Activated CD8-positive, alpha-beta T cell treated with anti-CD3 and anti-CD28 coated beads for 36 hours (primary cell): ENCODE data around the gene RCOR3. TPM values are rescaled to one million over a fixed set of nuclear protein-coding genes. Genes with fewer than 3 reads are reported as not detected.

Source experiments
- ATAC-seq: fragments of 200-7000 bp; cut with Tn5 transposase; one replicate; pipeline ENCODE4 v1.10.0; 2021; ENCODE audit warnings: mild to moderate bottlenecking, moderate library complexity
- CTCF ChIA-PET: fragments of 350-600 bp; sonication (Branson Sonifier 250); formaldehyde crosslinking; loops from one replicate; lab custom pipeline; 2021; ENCODE audit warnings: antibody characterized with exemption; lab: Charles Lee
- POLR2A ChIA-PET: fragments of 350-600 bp; sonication (Branson Sonifier 250); formaldehyde crosslinking; loops from one replicate; lab custom pipeline; 2021; ENCODE audit warnings: antibody characterized with exemption; lab: Charles Lee
- DNase-seq: peaks from one replicate; pipeline ENCODE4 v3.0.0-alpha.2; 2020
- H3K27ac Mint-ChIP-seq: one replicate; pipeline ENCODE4 v1.8.0; 2021; ENCODE audit warnings: mild to moderate bottlenecking, mixed read lengths
- H3K27me3 Mint-ChIP-seq: one replicate; pipeline ENCODE4 v1.8.0; 2021; ENCODE audit warnings: mixed read lengths
- H3K36me3 Mint-ChIP-seq: one replicate; pipeline ENCODE4 v1.8.0; 2021; ENCODE audit warnings: low read depth, mixed read lengths
- H3K4me1 Mint-ChIP-seq: one replicate; pipeline ENCODE4 v1.8.0; 2021; ENCODE audit warnings: low read depth, mixed read lengths
- H3K4me3 Mint-ChIP-seq: one replicate; pipeline ENCODE4 v1.8.0; 2021; ENCODE audit warnings: mild to moderate bottlenecking, moderate library complexity, mixed read lengths
- H3K9me3 Mint-ChIP-seq: one replicate; pipeline ENCODE4 v1.8.0; 2021; ENCODE audit warnings: mixed read lengths
- CTCF ChIP-seq: fragments of 200-600 bp; IDR thresholded peaks from one replicate; pipeline ENCODE4 v1.8.0; 2022; ENCODE audit warnings: antibody characterized with exemption, mild to moderate bottlenecking
- intact Hi-C: fragments of 100-400 bp; cut with micrococcal nuclease; formaldehyde crosslinking; loops from one replicate; pipeline ENCODE4 v1.10.0; 2022
- total RNA-seq, 2 experiments: library from RNA; stranded (reverse); gene quantifications; one replicate each; pipeline ENCODE4 v1.2.3, GENCODE V29; 2021

Gene RCOR3
- total RNA-seq, result 10 to 100 TPM; 25.7 to 30.7 TPM

- DNase-seq (peak; percentile 94), ATAC-seq (peak; percentile 83)
- Mint-ChIP-seq H3K4me3 (peak within 1 kb of the TSS; percentile 86), H3K9me3 (no peaks in the 10 kb centered on the region), H3K27ac (peak within 1 kb of the TSS; percentile 95), H3K4me1 (peaks cover 17% of the 10 kb centered on the region), H3K27me3 (no peaks in the 10 kb centered on the region), H3K36me3 (peaks cover 17% of the 10 kb centered on the region)
- intact Hi-C loops, result no loop called here
- ChIA-PET CTCF (interaction anchor here (0.6 to 1.7 kb wide), 4 partner anchors 30 to 126 kb away, joined by 3 to 12 read pairs (median 3); no protein-coding TSS in a partner anchor), POLR2A (interaction anchor here (0.9 to 1.5 kb wide), 11 partner anchors 10 to 176 kb away, joined by 3 to 7 read pairs (median 4); partner anchors contain the start of gene TRAF5)
- peak; percentile 66 for TF ChIP-seq CTCF
Observed at GRCh38 chr1:211258756-211259637, at the start of gene RCOR3. Gene RCOR3 (plus strand): TSS chr1:211259366. CDS start chr1:211259561, 195 bp downstream.

GRCh38 chr1:211210052-211210451, 49.1 kb upstream of the RCOR3 start:
- DNase-seq (no peak), ATAC-seq (no peak)
- ChIA-PET POLR2A (no interaction called here), CTCF (no interaction called here)
- peaks cover 2% of the 10 kb centered on the region for H3K9me3 Mint-ChIP-seq
- H3K27me3 Mint-ChIP-seq, result no peaks in the 10 kb centered on the region
- no peak for TF ChIP-seq CTCF
- no peaks in the 10 kb centered on the region for H3K4me1 Mint-ChIP-seq
- no peak overlapping the region for H3K27ac Mint-ChIP-seq
- no peaks in the 10 kb centered on the region for H3K36me3 Mint-ChIP-seq
- no peak overlapping the region for H3K4me3 Mint-ChIP-seq
- intact Hi-C loops, result no loop called here

- intact Hi-C loops, result no loop called here
- peaks cover 2% of the 10 kb centered on the region for H3K9me3 Mint-ChIP-seq
- no peak overlapping the region for H3K4me3 Mint-ChIP-seq
- H3K36me3 Mint-ChIP-seq, result no peaks in the 10 kb centered on the region
- no peak for ATAC-seq
- H3K27me3 Mint-ChIP-seq, result no peaks in the 10 kb centered on the region
- no peak overlapping the region for H3K27ac Mint-ChIP-seq
- H3K4me1 Mint-ChIP-seq, result no peaks in the 10 kb centered on the region
- ChIA-PET POLR2A (no interaction called here), CTCF (no interaction called here)
- no peak for TF ChIP-seq CTCF
- DNase-seq, result no peak
Observed at GRCh38 chr1:211210965-211211364, 48.2 kb upstream of the RCOR3 start.

- no peak for TF ChIP-seq CTCF
- DNase-seq (no peak), ATAC-seq (no peak)
- H3K36me3 Mint-ChIP-seq, result no peaks in the 10 kb centered on the region
- no peaks in the 10 kb centered on the region for H3K27me3 Mint-ChIP-seq
- no peaks in the 10 kb centered on the region for H3K4me1 Mint-ChIP-seq
- ChIA-PET POLR2A (no interaction called here), CTCF (no interaction called here)
- no peaks in the 10 kb centered on the region for H3K9me3 Mint-ChIP-seq
- H3K27ac Mint-ChIP-seq, result no peak overlapping the region
- intact Hi-C loops, result no loop called here
- H3K4me3 Mint-ChIP-seq, result no peak overlapping the region
Observed at GRCh38 chr1:211213702-211214101, 45.5 kb upstream of the RCOR3 start.

- no peaks in the 10 kb centered on the region for H3K36me3 Mint-ChIP-seq
- ChIA-PET CTCF (no interaction called here), POLR2A (interaction anchor here (1.5 kb wide), 1 partner anchor 13 kb away, joined by 4 read pairs; no protein-coding TSS in a partner anchor)
- H3K27me3 Mint-ChIP-seq, result peaks cover 1% of the 10 kb centered on the region
- ATAC-seq, result no peak
- no peak for DNase-seq
- intact Hi-C loops, result no loop called here
- no peak overlapping the region for H3K4me3 Mint-ChIP-seq
- H3K4me1 Mint-ChIP-seq, result no peaks in the 10 kb centered on the region
- H3K27ac Mint-ChIP-seq, result no peak overlapping the region
- TF ChIP-seq CTCF, result no peak
- H3K9me3 Mint-ChIP-seq, result no peaks in the 10 kb centered on the region
Observed at GRCh38 chr1:211215577-211215976, 43.6 kb upstream of the RCOR3 start.
